ENCODE data around the gene H2AZ2.
A peak's percentile ranks its signal among the peaks of the same experiment; 100 is the strongest.

H2AZ2 gene

DNA sequence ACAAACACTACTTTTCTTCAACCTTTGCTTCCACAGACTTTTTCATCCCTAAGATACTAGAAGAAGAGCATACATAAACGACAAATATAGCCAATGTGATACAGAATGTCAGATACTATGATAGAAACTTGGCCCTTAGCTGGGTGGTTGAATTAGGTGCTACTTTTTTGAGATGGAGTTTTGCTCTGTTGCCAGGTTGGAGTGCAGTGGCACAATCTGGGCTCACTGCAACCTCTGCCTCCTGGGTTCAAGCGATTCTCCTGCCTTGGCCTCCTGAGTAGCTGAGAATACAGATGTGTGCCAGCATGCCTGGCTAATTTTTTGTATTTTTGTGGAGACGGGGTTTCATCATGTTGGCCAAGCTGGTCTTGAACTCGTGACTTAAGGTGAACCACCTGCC, 47.9 kb downstream of the H2AZ2 start:
- in situ Hi-C loops (cut with HindIII; ENCODE audit: low sequenced_read_pairs): no loop called here
- no peak for DNase-seq (ENCODE audit: low read depth, low spot score)
- H3K4me3 ChIP-seq (ENCODE audit: low read depth, low read length): no peak overlapping the region
- no peak for TF ChIP-seq CTCF (IDR thresholded peaks at IDR 0.05; ENCODE audit: low read depth, low read length)

DNA sequence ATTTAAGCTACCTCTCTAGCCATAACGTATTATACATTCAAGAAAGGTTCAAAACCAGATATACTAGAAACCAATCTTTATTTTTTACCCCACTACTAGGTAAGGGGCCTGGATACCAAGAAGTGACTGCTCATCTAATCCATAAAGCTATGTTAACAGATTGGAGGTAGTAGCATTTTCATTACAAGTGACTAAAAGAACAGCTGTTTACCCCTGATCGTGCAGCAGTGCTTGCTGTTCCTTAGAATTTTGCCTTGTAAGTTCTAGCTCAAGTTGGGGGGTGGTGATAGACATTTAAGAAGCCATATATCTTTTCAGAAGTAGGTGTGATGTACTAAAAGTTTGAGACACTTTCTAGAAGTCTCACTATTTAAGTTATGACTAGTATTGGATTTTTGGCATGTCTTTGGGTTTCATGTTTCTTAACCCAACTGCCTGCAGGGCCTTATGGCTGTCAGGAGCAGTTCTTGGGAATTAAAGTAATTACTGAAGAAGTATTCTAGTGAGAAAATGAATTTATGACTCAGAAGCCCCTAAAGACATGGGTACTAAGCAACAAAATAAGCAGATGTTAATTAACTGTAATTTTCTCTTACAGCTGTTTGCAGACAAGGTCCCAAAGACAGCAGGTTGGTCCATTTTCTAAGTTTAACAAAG, 49.1 kb downstream of the H2AZ2 start:
- peak overlapping the region; percentile 98 for H3K4me3 ChIP-seq (ENCODE audit: low read depth, low read length)
- no peak for TF ChIP-seq CTCF (IDR thresholded peaks at IDR 0.05; ENCODE audit: low read depth, low read length)
- no peak for DNase-seq (ENCODE audit: low read depth, low spot score)
- in situ Hi-C loops (cut with HindIII; ENCODE audit: low sequenced_read_pairs): no loop called here

GRCh38 chr7:44797329-44798258, 50.3 kb downstream of the H2AZ2 start:
- TF ChIP-seq CTCF (IDR thresholded peaks at IDR 0.05; ENCODE audit: low read depth, low read length): peak; percentile 45
- in situ Hi-C loops (cut with HindIII; ENCODE audit: low sequenced_read_pairs): no loop called here
- DNase-seq (ENCODE audit: low read depth, low spot score): peak; percentile 89
- H3K4me3 ChIP-seq (ENCODE audit: low read depth, low read length): peak overlapping the region; percentile 98

DNA sequence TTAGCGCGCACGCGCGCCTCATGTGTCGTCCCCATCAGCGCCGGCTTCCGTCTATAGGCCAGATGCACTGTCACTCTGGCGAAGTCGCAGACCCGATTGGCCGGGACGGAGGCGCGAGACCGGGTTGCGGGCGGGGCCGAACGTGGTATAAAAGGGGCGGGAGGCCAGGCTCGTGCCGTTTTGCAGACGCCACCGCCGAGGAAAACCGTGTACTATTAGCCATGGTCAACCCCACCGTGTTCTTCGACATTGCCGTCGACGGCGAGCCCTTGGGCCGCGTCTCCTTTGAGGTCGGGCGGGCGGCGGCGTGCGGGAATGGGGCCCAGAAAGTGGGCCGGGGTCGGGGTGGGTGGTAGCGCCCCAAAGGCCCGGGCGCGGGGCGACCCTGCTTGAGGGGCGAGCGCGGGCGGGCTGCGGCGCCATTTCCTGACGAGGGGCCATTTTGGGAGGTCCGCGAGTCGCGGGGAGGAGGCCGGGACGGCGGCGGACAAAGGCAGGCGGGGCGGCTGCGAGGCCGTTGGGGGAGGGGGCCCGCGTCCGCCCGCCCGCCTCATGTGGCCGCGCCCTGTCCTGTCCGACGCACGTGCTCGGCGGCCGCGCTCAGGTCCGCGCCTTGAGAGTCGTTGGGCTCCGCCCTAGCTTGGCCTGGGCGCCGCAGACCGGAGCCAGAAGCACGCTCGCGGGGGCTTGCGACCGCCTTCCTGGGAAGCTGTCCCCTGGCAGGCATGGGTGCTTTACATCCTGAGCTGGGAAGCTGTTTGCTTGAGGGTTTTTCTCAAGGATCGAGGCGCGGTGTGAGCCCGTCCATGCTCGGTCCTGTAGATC, 51.2 kb downstream of the H2AZ2 start, which contains the start of gene PPIA:
TSS of gene PPIA (plus strand) at position 178 of the 825 bp plus-strand sequence. CDS start at position 222, 44 bp downstream.
- H3K4me3 ChIP-seq (ENCODE audit: low read depth, low read length): peak within 1 kb of the TSS; percentile 98
- DNase-seq (ENCODE audit: low read depth, low spot score): peak; percentile 98
- in situ Hi-C loops (cut with HindIII; ENCODE audit: low sequenced_read_pairs): no loop called here
- no peak for TF ChIP-seq CTCF (IDR thresholded peaks at IDR 0.05; ENCODE audit: low read depth, low read length)

- no peak for TF ChIP-seq CTCF (IDR thresholded peaks at IDR 0.05; ENCODE audit: low read depth, low read length)
- peak overlapping the region; percentile 98 for H3K4me3 ChIP-seq (ENCODE audit: low read depth, low read length)
- DNase-seq (ENCODE audit: low read depth, low spot score): peak; percentile 43
- in situ Hi-C loops (cut with HindIII; ENCODE audit: low sequenced_read_pairs): no loop called here
Measured at GRCh38 chr7:44796034-44796503, 51.8 kb downstream of the H2AZ2 start.

- no peak for TF ChIP-seq CTCF (IDR thresholded peaks at IDR 0.05; ENCODE audit: low read depth, low read length)
- H3K4me3 ChIP-seq (ENCODE audit: low read depth, low read length): no peak overlapping the region
- no peak for DNase-seq (ENCODE audit: low read depth, low spot score)
- in situ Hi-C loops (cut with HindIII; ENCODE audit: low sequenced_read_pairs): no loop called here
Measured at GRCh38 chr7:44794331-44794730, 53.6 kb downstream of the H2AZ2 start.
